A549 (cell line): ENCODE measurements around the gene SASH1.

Source experiments
- CEBPB ChIP-seq, 2 experiments: fragments of >200 bp in 1 of 2; sonication (Bioruptor Twin) in 1 of 2; formaldehyde crosslinking in 1 of 2; IDR thresholded peaks; 2 replicates each; pipeline ENCODE4 v1.6.1; 2012 to 2016
- EP300 ChIP-seq, 2 experiments: fragments of >200 bp; sonication (Bioruptor Twin); formaldehyde crosslinking; IDR thresholded peaks; 2 replicates in 1 of 2; 3 replicates in 1 of 2; pipeline ENCODE4 v1.6.1; 2016 to 2017
- FOSL2 ChIP-seq, 2 experiments: fragments of 450-650 bp in 1 of 2; fragments of >200 bp in 1 of 2; sonication (Bioruptor Twin) in 1 of 2; formaldehyde crosslinking; IDR thresholded peaks; 2 replicates each; pipeline versions ENCODE4 v1.5.0 to v1.6.1; 2016 to 2020; ENCODE audit warnings: mild to moderate bottlenecking in 1 of 2, moderate library complexity in 1 of 2
- POLR2A ChIP-seq: IDR thresholded peaks from 2 replicates; pipeline ENCODE4 v1.6.1; 2012; ENCODE audit warnings: mild to moderate bottlenecking, low read length
- ZSCAN20 ChIP-seq: fragments of 250-450 bp; sonication (Bioruptor Pico); IDR thresholded peaks from 2 replicates; pipeline ENCODE4 v1.8.0; 2022; ENCODE audit warnings: mild to moderate bottlenecking, moderate library complexity
- TF ChIP-seq, protein P1 (sequence below): fragments of >200 bp; sonication (Bioruptor Twin); formaldehyde crosslinking; IDR thresholded peaks from 3 replicates; pipeline ENCODE4 v1.5.1; 2016

GRCh38 chr6:148358196-148358785, 15.7 kb downstream of the SASH1 start:
- no peak for TF ChIP-seq EP300 (IDR thresholded peaks at IDR 0.05)
- TF ChIP-seq, protein P1, sequence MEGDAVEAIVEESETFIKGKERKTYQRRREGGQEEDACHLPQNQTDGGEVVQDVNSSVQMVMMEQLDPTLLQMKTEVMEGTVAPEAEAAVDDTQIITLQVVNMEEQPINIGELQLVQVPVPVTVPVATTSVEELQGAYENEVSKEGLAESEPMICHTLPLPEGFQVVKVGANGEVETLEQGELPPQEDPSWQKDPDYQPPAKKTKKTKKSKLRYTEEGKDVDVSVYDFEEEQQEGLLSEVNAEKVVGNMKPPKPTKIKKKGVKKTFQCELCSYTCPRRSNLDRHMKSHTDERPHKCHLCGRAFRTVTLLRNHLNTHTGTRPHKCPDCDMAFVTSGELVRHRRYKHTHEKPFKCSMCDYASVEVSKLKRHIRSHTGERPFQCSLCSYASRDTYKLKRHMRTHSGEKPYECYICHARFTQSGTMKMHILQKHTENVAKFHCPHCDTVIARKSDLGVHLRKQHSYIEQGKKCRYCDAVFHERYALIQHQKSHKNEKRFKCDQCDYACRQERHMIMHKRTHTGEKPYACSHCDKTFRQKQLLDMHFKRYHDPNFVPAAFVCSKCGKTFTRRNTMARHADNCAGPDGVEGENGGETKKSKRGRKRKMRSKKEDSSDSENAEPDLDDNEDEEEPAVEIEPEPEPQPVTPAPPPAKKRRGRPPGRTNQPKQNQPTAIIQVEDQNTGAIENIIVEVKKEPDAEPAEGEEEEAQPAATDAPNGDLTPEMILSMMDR, result no peak
- no peak for TF ChIP-seq POLR2A
- TF ChIP-seq FOSL2 (IDR thresholded peaks at IDR 0.05), result no peak
- no peak for TF ChIP-seq FOSL2 (CRISPR knock-in tag; IDR thresholded peaks at IDR 0.05)
- TF ChIP-seq CEBPB (IDR thresholded peaks at IDR 0.05), result no peak
- TF ChIP-seq ZSCAN20, result no peak
